Fibroblast of peridontal ligament (primary cell): ENCODE measurements around the gene ZHX3.

Experiments
- DNase-seq: peaks from one replicate; pipeline ENCODE4 v3.0.0-alpha.2; 2010; ENCODE audit errors: extremely low read depth

Gene ZHX3

GRCh38 chr20:41223112-41223511 is 94.4 kb downstream of the ZHX3 start:
- peak; percentile 32 for DNase-seq

- DNase-seq: peak; percentile 62
Observed at GRCh38 chr20:41222703-41223102, 94.8 kb downstream of the ZHX3 start.

- DNase-seq: no peak
Observed at GRCh38 chr20:41222296-41222695, 95.2 kb downstream of the ZHX3 start.

- no peak for DNase-seq
Observed at GRCh38 chr20:41221614-41222218, 95.8 kb downstream of the ZHX3 start.

- DNase-seq: no peak
Observed at GRCh38 chr20:41219824-41220223, 97.7 kb downstream of the ZHX3 start.

- DNase-seq: peak; percentile 73
Observed at GRCh38 chr20:41218466-41218865, 99.1 kb downstream of the ZHX3 start.

GRCh38 chr20:41217422-41217821 is 100.1 kb downstream of the ZHX3 start:
- peak; percentile 63 for DNase-seq

- no peak for DNase-seq
Observed at GRCh38 chr20:41214666-41215065, 102.9 kb downstream of the ZHX3 start.

GRCh38 chr20:41214202-41214601 is 103.3 kb downstream of the ZHX3 start:
- no peak for DNase-seq

GRCh38 chr20:41213150-41213820 is 104.2 kb downstream of the ZHX3 start:
- DNase-seq: peak; percentile 37

- DNase-seq: peak; percentile 26
Observed at GRCh38 chr20:41205313-41205712, 112.2 kb downstream of the ZHX3 start.

GRCh38 chr20:41204304-41205265 is 112.9 kb downstream of the ZHX3 start:
- no peak for DNase-seq

GRCh38 chr20:41203660-41204059 is 113.9 kb downstream of the ZHX3 start:
- no peak for DNase-seq

- no peak for DNase-seq
Observed at GRCh38 chr20:41202426-41202825, 115.1 kb downstream of the ZHX3 start.

GRCh38 chr20:41201760-41202159 is 115.8 kb downstream of the ZHX3 start:
- DNase-seq: no peak

- peak; percentile 17 for DNase-seq
Observed at GRCh38 chr20:41200446-41201202, 116.9 kb downstream of the ZHX3 start.

- no peak for DNase-seq
Observed at GRCh38 chr20:41198443-41198842, 119.1 kb downstream of the ZHX3 start.

- DNase-seq: no peak
Observed at GRCh38 chr20:41196653-41197225, 120.8 kb downstream of the ZHX3 start.

GRCh38 chr20:41192575-41192974 is 125.0 kb downstream of the ZHX3 start:
- DNase-seq: no peak

GRCh38 chr20:41191562-41192500 is 125.7 kb downstream of the ZHX3 start:
- no peak for DNase-seq
